Right forelimb (tissue), 1 donor: Measurements from ENCODE around the gene CCNE1.
A peak's percentile ranks its signal among the peaks of the same experiment; 100 is the strongest.
"Not testable (repeated sequence)": the region's sequence is repeated elsewhere in the genome, so short reads cannot be mapped to it uniquely, and the experiment has no call there.

ENCODE experiments used
- DNase-seq: peaks from one replicate; pipeline ENCODE4 v3.0.0-alpha.2; 2018

The CCNE1 gene

DNA sequence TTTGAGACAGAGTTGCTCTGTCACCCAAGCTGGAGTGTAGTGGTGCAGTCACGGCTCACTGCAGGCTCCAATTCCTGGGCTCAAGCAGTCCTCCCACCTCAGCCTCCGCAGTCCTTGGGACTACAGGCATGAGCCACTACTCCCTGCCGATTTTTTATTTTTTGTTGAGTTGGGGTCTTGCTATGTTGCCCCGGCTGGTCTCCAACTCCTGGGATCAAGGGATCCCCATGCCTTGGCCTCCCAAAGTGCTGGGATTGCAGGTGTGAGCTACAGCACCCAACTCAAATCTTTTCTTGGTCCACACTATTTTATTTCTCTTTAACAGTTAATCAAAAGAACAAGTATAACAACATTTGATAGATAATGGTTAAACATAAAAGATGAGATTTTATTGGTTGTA lies 7.5 kb downstream of the CCNE1 start:
- DNase-seq = no peak

DNA sequence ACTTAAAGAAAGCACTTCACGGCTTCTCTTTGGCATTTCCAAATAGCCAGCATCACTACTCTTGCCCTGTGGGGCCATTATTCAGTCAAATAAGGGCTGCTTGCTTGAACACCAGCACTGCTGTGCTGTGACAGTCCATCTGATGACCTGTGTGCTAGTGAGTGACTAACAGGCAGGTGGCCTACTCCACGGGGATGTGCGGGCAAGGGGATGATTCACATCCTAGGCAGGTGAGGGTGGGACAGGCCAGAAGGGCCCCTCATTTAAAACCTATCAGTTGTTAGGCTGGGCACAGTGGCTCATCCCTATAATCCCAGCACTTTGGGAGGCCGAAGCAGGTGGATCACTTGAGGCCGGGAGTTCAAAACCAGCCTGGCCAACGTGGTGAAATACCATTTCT lies 8.2 kb downstream of the CCNE1 start:
- no peak for DNase-seq

DNA sequence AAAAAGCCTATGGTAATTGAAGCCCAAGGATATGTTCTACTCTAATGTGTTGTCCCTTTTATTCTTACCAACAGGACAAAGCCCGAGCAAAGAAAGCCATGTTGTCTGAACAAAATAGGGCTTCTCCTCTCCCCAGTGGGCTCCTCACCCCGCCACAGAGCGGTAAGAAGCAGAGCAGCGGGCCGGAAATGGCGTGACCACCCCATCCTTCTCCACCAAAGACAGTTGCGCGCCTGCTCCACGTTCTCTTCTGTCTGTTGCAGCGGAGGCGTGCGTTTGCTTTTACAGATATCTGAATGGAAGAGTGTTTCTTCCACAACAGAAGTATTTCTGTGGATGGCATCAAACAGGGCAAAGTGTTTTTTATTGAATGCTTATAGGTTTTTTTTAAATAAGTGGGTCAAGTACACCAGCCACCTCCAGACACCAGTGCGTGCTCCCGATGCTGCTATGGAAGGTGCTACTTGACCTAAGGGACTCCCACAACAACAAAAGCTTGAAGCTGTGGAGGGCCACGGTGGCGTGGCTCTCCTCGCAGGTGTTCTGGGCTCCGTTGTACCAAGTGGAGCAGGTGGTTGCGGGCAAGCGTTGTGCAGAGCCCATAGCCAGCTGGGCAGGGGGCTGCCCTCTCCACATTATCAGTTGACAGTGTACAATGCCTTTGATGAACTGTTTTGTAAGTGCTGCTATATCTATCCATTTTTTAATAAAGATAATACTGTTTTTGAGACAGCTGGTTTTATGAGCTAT lies 12.0 kb downstream of the CCNE1 start:
- DNase-seq = no peak

DNA sequence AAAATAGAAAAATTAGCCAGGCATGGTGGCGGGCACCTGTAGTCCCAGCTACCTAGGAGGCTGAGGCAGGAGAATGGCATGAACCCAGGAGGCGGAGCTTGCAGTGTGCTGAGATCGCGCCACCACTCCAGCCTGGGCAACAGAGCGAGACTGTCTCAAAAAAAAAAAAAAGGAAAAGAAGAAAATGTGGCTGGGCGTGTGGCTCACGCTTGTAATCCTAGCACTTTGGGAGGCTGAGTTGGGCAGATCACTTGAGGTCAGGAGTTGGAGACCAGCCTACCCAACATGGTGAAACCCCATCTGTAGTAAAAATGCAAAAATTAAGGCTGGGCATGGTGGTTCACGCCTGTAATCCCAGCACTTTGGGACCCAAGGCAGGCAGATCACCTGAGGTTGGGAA lies 13.5 kb downstream of the CCNE1 start:
- not testable (repeated sequence) for DNase-seq

GRCh38 chr19:29831041-29831548 lies 19.3 kb downstream of the CCNE1 start:
- DNase-seq = no peak

GRCh38 chr19:29831686-29832085 lies 19.9 kb downstream of the CCNE1 start:
- DNase-seq = no peak

DNA sequence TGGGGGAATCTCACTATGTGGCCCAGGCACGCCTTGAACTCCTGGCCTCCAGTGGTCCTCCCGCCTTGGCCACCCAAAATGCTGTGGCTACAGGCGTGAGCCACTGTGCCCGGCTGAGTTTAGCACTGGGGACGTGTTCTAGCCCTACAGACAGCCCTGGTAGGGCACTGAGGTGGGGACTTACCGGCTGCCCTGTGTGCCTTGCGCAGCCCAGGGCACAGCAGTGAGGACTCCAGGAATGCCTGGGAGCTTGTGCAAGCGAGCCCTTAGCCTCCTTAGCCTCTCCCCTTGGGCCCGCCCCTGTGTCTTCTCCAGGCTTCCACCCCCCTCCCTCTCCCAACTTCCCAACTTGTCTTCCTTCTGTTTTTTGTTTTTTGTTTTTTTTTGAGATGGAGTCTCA lies 21.0 kb downstream of the CCNE1 start:
- DNase-seq = no peak

GRCh38 chr19:29833614-29834261 lies 21.9 kb downstream of the CCNE1 start:
- no peak for DNase-seq

DNA sequence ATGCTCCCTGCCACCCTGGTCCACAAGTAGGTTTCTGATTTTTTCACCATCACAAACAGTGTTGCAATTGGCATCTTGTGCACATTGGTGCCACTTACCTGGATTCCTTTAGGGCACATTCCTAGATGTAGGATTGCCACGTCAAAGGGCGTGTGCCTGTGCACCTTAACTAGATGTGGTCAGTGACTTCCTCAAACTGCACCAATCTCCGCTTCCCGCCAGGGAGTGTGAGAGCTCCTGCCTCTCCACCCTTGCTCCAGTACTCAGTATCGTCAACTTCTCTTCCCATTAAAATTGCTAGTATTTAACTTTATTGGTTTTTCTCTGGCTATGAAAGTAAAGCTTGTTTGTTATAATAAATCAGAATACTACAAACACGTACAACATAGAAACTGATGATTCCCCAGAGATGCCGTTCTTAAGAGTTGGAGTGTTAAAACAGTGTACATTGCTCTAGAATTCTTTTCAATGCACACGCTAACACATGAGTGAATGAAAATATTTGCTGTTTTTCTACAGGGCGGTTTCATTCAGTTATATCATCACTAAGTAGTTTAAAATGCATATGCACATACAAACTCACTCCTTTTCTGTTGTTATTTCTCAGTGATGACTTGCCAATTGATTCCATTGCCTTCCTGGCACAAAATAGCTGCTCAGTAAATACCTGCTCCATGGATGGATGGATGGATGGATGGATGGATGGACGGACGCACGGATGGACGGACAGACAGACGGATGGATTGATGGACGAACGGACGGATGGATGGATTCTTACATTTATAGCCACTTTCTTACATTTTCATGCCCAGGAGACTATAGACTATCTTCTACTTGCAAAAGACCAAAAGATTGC lies 23.4 kb downstream of the CCNE1 start:
- DNase-seq = no peak

DNA sequence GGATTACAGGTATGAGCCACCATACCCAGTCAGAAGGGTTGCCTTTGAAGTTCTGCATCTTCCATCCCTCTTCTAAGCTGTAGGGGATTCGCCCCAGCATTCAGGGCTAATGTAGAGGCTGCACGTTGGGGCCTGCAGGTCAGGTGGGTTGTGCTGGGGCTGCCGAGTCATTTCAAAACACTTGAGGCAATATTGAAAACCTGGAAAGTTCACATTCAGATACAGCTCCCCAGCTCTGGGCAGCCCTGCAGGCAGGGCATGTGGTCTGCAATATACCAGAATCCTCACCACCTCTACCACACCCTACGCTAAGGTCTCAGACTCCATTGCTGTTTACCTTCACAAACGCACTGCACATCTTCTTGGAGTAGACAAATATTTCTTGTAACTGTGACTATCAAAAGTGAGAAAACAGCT lies 24.6 kb downstream of the CCNE1 start:
- no peak for DNase-seq

DNA sequence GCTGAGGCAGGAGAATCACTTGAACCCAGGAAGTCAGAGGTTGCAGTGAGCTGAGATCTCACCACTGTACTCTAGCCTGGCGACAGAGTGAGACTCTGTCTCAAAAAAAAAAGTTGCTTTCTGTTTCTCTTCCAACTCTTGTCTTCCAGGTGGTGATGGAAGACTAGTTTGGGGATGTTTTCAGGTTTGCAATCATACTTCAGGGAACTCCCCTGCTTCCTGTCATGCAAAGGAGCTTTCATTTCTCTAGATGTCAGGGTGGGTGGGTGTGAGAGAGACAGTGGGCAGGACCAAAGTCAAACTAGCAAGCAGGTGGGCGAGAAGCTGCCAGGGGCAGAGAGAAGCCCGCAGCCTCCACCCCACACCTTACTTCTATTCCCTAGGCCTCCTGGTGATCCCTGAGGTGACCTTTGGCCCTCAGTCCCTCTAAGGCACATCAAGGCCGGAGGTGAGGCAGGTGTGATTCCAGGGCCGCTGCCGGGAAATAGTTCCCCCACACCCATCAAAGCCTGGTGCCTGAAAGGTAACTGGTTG lies 25.7 kb downstream of the CCNE1 start:
- DNase-seq = no peak

DNA sequence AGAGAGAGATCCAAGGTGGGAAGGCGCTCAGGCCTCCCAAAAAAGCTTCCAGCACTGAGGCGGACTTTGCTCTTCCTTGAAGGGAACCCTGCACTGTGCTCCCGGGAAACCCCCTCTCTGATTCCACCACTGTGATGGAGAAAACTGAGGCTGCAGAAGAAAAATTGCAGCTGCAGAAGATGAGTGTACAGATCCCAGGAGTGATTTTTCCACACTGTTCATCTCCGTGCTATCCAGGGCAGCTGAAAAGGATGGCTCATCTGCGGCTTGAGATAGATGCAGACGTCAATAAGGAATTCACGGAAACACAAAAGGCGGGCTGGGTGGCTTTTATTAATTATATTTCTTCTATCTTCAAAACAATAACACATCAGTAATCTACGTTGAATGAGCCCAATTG lies 26.2 kb downstream of the CCNE1 start:
- DNase-seq = no peak

DNA sequence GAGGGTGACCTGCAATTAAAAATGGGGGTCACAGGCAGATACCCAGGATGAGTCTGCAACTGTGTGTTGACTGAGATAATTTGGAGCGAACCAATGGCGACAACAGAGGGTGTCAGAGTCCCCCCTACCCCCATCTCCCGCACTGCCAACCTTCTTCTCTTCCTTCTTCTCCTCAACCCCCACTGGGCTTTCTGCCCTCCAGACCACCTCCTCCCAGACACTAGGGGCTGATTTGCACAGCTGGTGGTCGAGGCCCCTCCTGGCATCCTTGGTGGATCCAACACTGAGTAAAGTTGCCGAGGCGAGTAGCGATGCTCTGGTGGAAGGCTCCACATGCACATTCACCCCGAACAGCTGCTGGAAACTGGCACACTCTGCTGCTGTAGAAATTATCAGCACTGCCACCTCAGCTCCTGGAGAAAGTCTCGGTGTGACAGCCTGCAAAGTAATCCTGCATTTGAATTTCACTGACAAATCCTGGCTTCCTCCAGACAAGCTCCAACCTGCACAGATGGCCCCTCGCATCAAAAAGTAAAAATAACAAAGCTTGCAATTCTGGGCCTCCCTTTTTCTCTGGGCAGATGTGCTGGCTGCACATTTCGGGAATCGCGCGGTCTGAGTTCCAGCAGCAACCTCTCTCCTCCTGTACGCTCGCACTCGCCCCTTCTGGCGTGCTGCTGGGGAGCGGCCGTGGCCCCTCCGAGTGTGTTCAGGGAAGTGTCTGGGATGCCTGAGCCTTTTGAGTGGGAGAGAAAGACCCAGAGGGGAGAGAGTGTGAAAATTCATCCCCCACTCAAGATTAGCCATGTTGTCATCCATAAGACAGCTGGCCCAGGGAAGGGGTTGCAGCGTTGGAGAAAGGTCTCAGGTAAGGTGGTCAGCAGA lies 28.5 kb downstream of the CCNE1 start:
- DNase-seq = no peak

DNA sequence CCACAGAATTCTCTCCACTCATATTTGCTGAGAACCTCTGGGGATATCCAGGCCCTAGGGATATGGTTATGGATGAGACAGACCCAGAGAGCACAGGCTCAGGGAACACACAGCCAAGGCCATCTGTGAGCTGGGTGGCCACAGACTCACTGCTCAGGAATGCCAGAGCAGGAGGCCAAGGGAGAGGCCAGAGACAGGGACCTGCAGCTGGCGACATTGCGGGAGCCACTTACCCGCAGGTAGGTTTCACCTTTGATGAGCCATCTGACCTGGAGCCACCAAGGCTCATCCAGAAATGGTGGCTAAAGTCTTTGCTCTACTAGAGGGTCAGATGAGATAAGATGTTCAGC lies 29.4 kb downstream of the CCNE1 start:
- DNase-seq = no peak

GRCh38 chr19:29841559-29842367 lies 30.0 kb downstream of the CCNE1 start:
- DNase-seq = peak; percentile 50

- no peak for DNase-seq
Observed at GRCh38 chr19:29842471-29843179, 30.8 kb downstream of the CCNE1 start.

- peak; percentile 71 for DNase-seq
Observed at GRCh38 chr19:29843180-29844051, 31.6 kb downstream of the CCNE1 start.

- peak; percentile 97 for DNase-seq
Observed at GRCh38 chr19:29844891-29845573, 33.2 kb downstream of the CCNE1 start.

- DNase-seq = no peak
Observed at GRCh38 chr19:29845574-29846176, 33.9 kb downstream of the CCNE1 start.
